ENCODE data around the gene ADCY3.

ADCY3 gene

DNA sequence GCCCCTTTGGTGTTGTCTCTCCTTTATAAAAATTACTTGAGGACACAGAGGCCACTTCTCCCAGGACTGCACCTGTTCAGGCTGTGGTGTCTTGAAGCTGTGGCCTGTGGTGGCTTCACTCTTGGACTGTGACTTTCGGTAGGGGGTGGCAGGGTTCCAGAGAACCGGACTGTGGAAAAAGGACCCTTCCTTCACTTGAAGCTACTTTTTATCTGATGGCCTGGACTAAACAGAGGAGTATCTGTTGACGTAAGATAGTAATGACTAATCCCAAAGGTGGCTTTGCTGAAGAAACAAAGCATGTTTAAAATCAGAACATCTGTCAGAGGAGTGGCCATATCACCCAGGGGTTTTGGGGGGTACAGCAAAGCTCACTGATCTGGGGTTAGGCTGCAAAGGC, 66.0 kb downstream of the ADCY3 start:
- Histone ChIP-seq H3K4me2 (ENCODE audit: low read depth, low read length, poor library complexity, severe bottlenecking) (no peak overlapping the region), H3K9me3 (ENCODE audit: insufficient read depth, low read depth, low read length) (no peaks in the 10 kb centered on the region), H3K4me3 (ENCODE audit: low read length, poor library complexity, severe bottlenecking) (no peak overlapping the region), H3K79me2 (ENCODE audit: insufficient read depth, low read length) (peaks cover 6% of the 10 kb centered on the region), H3K4me1 (ENCODE audit: insufficient read depth, low read length, poor library complexity, severe bottlenecking) (no peaks in the 10 kb centered on the region), H3K36me3 (ENCODE audit: insufficient read depth, low read length) (peaks cover 20% of the 10 kb centered on the region; the same call in 1 of the 2 replicates), H3K9me2 (replicated peaks; ENCODE audit: low read depth, low read length) (no peaks in the 10 kb centered on the region), H3K27me3 (ENCODE audit: insufficient read depth, low read length, poor library complexity, severe bottlenecking) (no peaks in the 10 kb centered on the region), H2AFZ (ENCODE audit: low read length) (no peak overlapping the region), H3K9ac (ENCODE audit: low read depth, low read length, poor library complexity, severe bottlenecking) (no peak overlapping the region), H3F3A (ENCODE audit: low read depth) (no peaks in the 10 kb centered on the region), H4K20me1 (ENCODE audit: insufficient read depth, low read length, poor library complexity, severe bottlenecking) (no peaks in the 10 kb centered on the region)
- TF ChIP-seq EZH2phosphoT487 (IDR thresholded peaks at IDR 0.05; ENCODE audit: borderline replicate concordance) (no peak), CTCF (conservative IDR thresholded peaks at IDR 0.05; ENCODE audit: low read length) (no peak)

GRCh38 chr2:24853046-24853445, 67.0 kb downstream of the ADCY3 start:
- H3K4me3 ChIP-seq (ENCODE audit: low read length, poor library complexity, severe bottlenecking), result no peak overlapping the region
- H3K27me3 ChIP-seq (ENCODE audit: insufficient read depth, low read length, poor library complexity, severe bottlenecking), result no peaks in the 10 kb centered on the region

DNA sequence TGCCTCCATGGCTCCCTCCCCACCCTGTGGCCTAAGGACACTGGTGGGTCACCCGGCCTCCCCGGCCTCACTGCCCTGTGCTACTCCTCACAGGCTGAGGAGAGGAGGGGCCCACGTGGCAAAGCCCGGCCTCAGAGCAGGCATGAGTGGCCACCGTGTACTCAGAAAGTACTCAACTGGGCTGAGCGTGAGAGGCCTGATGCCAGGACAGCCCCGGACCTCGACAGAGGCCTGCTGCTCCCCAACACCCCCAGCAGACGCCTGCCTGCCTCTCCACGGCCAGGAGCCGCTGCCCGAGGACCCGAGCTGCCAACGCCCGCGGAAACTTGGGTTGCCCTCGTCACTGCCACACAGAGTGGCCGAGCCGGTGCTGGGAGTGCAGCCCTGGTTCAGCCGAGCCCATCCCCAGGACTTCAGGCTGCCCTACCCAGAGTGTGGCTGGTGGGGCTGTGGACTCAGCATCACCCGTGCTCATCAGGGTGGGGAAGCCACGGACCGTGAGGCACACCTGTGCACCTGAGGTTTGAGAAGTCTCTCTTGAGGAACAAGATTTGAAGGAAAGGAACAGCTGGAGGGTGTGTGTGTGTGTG, 67.5 kb downstream of the ADCY3 start:
- Histone ChIP-seq H3K9me2 (replicated peaks; ENCODE audit: low read depth, low read length) (no peaks in the 10 kb centered on the region), H4K20me1 (ENCODE audit: insufficient read depth, low read length, poor library complexity, severe bottlenecking) (no peaks in the 10 kb centered on the region), H3K4me3 (ENCODE audit: low read length, poor library complexity, severe bottlenecking) (no peak overlapping the region), H3K36me3 (ENCODE audit: insufficient read depth, low read length) (peaks cover 15% of the 10 kb centered on the region; the same call in 1 of the 2 replicates), H3K9ac (ENCODE audit: low read depth, low read length, poor library complexity, severe bottlenecking) (no peak overlapping the region), H3K9me3 (ENCODE audit: insufficient read depth, low read depth, low read length) (no peaks in the 10 kb centered on the region), H3K79me2 (ENCODE audit: insufficient read depth, low read length) (peaks cover 3% of the 10 kb centered on the region), H3K4me2 (ENCODE audit: low read depth, low read length, poor library complexity, severe bottlenecking) (no peak overlapping the region), H3K4me1 (ENCODE audit: insufficient read depth, low read length, poor library complexity, severe bottlenecking) (no peaks in the 10 kb centered on the region), H3F3A (ENCODE audit: low read depth) (no peaks in the 10 kb centered on the region), H2AFZ (ENCODE audit: low read length) (no peak overlapping the region), H3K27me3 (ENCODE audit: insufficient read depth, low read length, poor library complexity, severe bottlenecking) (no peaks in the 10 kb centered on the region)
- TF ChIP-seq EZH2phosphoT487 (IDR thresholded peaks at IDR 0.05; ENCODE audit: borderline replicate concordance) (no peak), CTCF (conservative IDR thresholded peaks at IDR 0.05; ENCODE audit: low read length) (no peak)

More at GRCh38 chr2:24853046-24853445, 67.0 kb downstream of the ADCY3 start:
- Histone ChIP-seq H3F3A (ENCODE audit: low read depth) (no peaks in the 10 kb centered on the region), H3K9me2 (replicated peaks; ENCODE audit: low read depth, low read length) (no peaks in the 10 kb centered on the region), H3K79me2 (ENCODE audit: insufficient read depth, low read length) (peaks cover 6% of the 10 kb centered on the region), H3K36me3 (ENCODE audit: insufficient read depth, low read length) (peaks cover 15% of the 10 kb centered on the region; the same call in 1 of the 2 replicates), H3K9ac (ENCODE audit: low read depth, low read length, poor library complexity, severe bottlenecking) (no peak overlapping the region), H3K4me2 (ENCODE audit: low read depth, low read length, poor library complexity, severe bottlenecking) (no peak overlapping the region), H4K20me1 (ENCODE audit: insufficient read depth, low read length, poor library complexity, severe bottlenecking) (no peaks in the 10 kb centered on the region), H3K4me1 (ENCODE audit: insufficient read depth, low read length, poor library complexity, severe bottlenecking) (no peaks in the 10 kb centered on the region), H2AFZ (ENCODE audit: low read length) (no peak overlapping the region), H3K9me3 (ENCODE audit: insufficient read depth, low read depth, low read length) (no peaks in the 10 kb centered on the region)
- no peak for TF ChIP-seq CTCF (conservative IDR thresholded peaks at IDR 0.05; ENCODE audit: low read length)
- TF ChIP-seq EZH2phosphoT487 (IDR thresholded peaks at IDR 0.05; ENCODE audit: borderline replicate concordance), result no peak

All from Loucy (cell line).